CD1c-positive myeloid dendritic cell (primary cell): Measurements from ENCODE around the gene BAHCC1.
A peak's percentile ranks its signal among the peaks of the same experiment; 100 is the strongest.

ENCODE experiments used
- DNase-seq: peaks from one replicate; pipeline ENCODE4 v3.0.0-alpha.2; 2016; ENCODE audit errors: extremely low spot score

The BAHCC1 gene

DNA sequence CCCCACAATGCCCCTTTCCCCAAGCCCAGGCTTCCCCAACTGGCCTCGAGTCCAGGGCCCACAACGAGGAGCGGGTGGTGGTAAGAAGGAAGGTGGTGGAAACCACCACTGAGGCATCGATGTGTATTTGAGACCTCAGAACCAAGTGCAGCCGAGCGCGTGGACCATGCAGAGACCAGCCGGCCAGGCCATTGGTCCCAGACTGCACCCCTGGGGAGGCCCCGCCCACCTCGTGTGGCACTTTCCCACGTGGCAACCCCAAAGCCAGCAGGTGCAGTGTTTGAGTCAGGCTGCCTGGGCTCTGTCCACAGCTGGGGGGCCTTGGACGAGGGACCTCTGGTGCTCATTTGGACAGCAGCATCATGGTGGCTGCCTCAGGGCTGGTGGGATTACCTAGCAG, 28.1 kb upstream of the BAHCC1 start:
- no peak for DNase-seq

- no peak for DNase-seq
Observed at GRCh38 chr17:81368161-81369022, 26.9 kb upstream of the BAHCC1 start.

GRCh38 chr17:81370294-81370693, 25.0 kb upstream of the BAHCC1 start:
- DNase-seq, result no peak

DNA sequence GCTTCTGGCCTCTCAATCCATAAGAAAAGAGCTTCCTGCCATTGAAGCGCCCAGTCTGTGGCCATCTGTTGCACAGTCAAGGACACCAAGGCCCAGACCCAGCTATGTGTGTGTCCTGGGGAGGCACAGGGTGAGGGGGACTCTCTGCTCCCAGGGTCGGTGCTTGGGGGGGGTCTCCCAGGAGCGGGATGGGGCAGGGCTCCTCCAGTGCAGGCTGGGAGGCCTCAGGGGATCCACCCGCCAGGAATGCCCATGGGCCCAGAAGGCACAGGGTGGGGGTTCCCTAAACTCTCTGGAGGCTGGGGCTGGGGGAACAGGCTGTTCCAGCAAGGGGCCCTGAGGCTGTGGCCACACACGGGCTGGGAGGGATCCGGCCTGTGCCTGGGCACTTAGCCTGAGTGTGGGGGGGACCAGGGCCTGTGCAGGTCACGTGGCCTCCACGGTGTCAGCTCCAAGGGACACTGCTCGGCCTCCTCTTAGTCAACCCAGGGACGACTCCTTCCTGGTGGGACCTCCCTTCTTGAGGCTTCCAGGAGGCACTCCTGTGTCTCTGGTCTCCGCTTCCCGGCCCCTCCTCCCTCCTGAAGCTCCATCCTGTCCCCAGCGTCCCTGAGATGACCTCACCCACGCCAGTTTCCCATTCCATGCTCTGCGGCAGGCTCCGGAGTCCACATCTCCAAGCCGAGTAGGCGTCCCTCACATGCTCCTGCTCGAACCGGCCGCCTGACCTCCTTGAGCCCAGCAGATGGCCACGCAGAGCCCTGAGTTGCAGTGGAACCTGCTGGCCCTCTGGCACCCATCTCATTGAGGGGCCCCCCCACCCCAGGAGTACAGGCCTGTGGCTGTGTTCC, 23.1 kb upstream of the BAHCC1 start:
- peak; percentile 49 for DNase-seq

GRCh38 chr17:81373536-81374160, 21.6 kb upstream of the BAHCC1 start:
- DNase-seq, result peak; percentile 13

GRCh38 chr17:81374890-81375289, 20.4 kb upstream of the BAHCC1 start:
- DNase-seq, result no peak

- DNase-seq, result no peak
Observed at GRCh38 chr17:81376946-81377714, 18.1 kb upstream of the BAHCC1 start.

GRCh38 chr17:81378941-81379511, 16.2 kb upstream of the BAHCC1 start:
- DNase-seq, result no peak

DNA sequence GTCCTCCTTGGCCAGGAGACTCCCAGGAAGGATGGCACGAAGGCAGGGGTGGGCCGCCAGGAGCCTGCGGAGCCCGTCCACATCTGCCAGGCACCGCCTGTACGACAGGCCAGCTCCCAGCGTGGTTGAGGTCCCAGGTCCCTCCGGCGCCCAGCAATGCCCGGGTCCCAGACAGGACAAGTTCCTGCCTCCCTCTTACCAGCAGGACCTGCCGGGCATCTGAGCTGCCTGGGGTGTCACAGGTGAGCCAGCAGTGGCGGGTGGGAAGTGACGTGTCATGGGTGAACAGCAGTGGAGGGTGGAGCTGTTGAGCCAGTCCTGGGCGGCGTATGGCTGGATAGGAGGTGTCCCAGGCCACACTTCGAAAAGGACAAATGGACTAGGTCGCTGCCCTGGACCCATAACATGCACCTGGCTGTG, 15.7 kb upstream of the BAHCC1 start:
- no peak for DNase-seq

DNA sequence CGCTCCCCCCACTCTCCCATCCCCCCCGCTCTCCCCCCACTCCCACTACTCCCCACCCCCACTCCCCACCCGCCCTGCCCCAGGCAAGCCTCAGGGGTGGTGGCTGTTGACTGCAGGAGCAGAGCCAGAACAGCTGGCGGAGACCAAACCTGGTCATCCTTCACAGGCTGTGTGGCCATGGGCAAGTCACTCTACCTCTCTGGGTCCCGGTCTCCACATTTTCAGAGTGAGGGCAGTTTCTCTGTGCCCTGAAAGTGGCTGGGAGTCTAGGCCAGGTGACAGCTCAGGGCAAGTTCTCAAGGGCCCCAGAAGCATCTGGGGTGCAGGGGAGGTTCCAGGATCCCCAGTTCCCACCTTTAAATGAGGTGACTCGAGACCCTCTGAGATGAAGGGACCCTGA, 15.1 kb upstream of the BAHCC1 start:
- no peak for DNase-seq

- DNase-seq, result no peak
Observed at GRCh38 chr17:81380666-81381518, 14.4 kb upstream of the BAHCC1 start.

- no peak for DNase-seq
Observed at GRCh38 chr17:81381632-81382577, 13.4 kb upstream of the BAHCC1 start.

DNA sequence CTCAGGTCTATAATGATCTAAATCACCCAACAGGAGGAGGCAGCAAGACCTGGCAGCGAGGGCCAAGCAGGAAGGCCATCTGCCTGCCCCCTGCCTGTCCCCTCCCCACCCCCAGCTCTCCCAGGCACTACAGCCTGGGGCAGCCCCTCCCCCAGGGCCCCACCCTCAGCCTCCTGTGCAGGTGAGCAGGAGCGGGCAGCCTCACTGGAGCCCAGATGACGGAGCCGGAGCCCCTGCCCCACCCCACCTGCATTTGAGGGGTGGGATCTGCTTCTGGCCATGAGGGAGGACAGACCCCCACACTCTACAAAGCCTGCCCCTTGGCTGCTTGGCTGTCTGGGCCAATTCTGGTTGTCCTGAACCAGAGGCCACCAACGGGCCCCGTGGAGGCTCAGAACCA, 12.4 kb upstream of the BAHCC1 start:
- no peak for DNase-seq

- no peak for DNase-seq
Observed at GRCh38 chr17:81383504-81384421, 11.5 kb upstream of the BAHCC1 start.

DNA sequence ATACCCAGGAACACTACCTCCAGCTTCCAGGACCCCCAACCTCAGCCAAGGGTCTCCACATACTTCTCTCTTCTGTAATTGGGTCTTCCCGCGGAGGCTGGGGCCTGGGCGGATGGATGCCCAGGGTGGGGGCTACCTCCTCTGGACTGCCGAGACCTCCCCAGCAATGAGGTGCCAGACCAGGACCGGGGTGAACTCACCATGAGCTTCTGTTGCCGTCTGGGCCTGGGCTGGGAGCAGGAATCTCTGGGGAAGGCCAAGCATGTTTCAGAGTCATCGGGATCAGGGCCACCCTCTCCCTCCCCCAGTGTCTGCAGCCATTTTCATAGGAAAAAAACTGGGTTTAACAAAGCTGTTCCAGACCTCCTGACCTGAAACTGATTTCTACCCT, 10.3 kb upstream of the BAHCC1 start:
- DNase-seq, result no peak

DNA sequence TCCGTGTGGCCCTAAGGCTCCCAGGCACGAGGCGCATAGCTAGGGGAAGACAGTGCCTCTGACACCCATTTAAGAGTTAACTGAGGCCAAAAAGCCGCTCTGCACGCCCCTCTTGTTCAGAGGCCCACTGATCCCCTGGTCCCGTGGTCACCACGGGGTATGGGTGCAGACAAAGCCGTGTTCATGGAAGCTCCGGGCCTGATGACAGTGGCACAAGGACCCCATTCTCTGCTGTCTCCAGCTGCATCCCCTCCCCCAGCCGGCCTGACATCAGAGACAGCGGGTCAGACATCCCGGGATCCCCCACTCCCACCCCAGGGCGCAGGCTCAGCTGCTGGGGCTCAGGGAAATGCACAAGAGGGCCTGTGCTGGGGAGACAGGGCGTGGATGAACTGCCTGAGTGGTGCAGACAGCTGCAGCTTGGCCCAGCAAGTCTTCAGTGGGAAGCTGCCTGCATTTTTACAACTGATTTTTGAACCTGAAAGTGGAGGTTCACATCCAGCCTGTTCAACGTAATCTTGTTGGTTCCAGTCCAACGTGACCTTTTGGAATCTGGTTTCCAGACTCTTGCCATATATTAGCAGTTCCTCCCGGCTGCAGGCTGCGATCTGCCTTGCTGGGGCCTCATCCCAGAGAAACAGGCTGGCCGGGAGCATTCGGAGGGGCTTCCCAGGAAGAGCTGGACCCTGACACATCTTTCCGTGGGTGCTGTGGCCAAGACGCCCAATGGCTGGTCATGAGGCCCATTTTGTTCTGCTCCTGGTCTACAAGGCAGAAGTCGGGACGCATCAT, 9.7 kb upstream of the BAHCC1 start:
- no peak for DNase-seq

DNA sequence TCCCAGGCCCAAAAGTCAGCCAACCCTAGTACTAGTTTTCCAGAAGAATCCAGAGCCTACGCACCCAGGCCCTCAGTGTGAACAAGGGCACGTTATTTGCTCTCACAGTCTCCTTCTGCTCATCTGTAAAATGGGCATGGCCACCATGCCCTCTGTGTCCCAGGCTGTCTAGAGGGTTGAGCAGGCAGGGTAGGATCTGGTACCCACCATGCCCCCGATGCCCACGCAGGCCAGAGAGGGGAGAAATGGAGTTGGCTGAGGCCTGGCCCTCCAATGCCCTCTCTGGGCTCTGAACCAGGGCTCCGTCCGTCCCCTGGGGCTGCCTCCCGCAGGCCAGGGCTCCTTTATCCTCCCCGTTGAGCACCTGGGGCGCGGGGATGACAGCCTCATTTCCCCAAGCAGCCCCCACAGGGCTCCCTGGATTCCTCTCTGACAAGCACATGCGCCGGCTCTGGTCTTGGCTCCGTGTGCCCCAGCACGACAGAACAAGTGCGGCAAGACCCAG, 9.1 kb upstream of the BAHCC1 start:
- DNase-seq, result no peak
